Smooth muscle cell of the coronary artery (primary cell): ENCODE results near the gene ZNF397. TPM values are rescaled to one million over a fixed set of nuclear protein-coding genes. Genes with fewer than 3 reads are reported as not detected.

Experiments
- total RNA-seq: library from RNA; depleted of rRNA; stranded (reverse); fragments of >200 nt; gene quantifications from 2 replicates; pipeline ENCODE4 v1.2.3, GENCODE V29; 2014; ENCODE audit warnings: low replicate concordance

The ZNF397 gene
- 10.3 and 18.3 TPM in 2 replicates for total RNA-seq

GRCh38 chr18:35240664-35241447 is at the start of gene ZNF397:
Gene ZNF397 (plus strand): TSS chr18:35241034. CDS start chr18:35242471, 1,437 bp downstream.

GRCh38 chr18:35290094-35290735 is 49.4 kb downstream of the ZNF397 start, which contains the start of gene ZSCAN30:
Gene ZSCAN30 (minus strand): TSS chr18:35290229. CDS start chr18:35264352, 25,877 bp downstream.

Other genes with a start within 250 kb of the ZNF397 start
- 19.0 and 26.2 TPM in 2 replicates for gene MAPRE2, start 199.6 kb upstream of the ZNF397 start, total RNA-seq
- gene ZSCAN30, start 49.2 kb downstream of the ZNF397 start, total RNA-seq: 13.6 and 17.0 TPM in 2 replicates
- gene ZNF24, start 103.4 kb downstream of the ZNF397 start, total RNA-seq: 12.4 and 23.9 TPM in 2 replicates
- gene ZNF396, start 136.3 kb downstream of the ZNF397 start, total RNA-seq: 0.59 and 1.6 TPM in 2 replicates